K562 (cell line): ENCODE results near the gene COA5. TPM values are rescaled to one million over a fixed set of nuclear protein-coding genes. Genes with fewer than 3 reads are reported as not detected.
A peak's percentile ranks its signal among the peaks of the same experiment; 100 is the strongest.

ENCODE experiments used
- ATAC-seq: fragments of 200-7000 bp; cut with Tn5 transposase; 3 replicates; pipeline ENCODE4 v1.9.1; 2020; ENCODE audit warnings: moderate library complexity
- BruUV-seq: library from RNA; stranded (reverse); fragments of 400-500 nt; replicated peaks from 2 replicates; lab custom pipeline; 2021; lab: Mats Ljungman, UMichigan
- CTCF ChIA-PET: fragments of 300-600 bp; formaldehyde crosslinking; extraction: SDS; loops from one replicate; lab custom pipeline; 2021; ENCODE audit warnings: low intra/inter-chr PET ratio; lab: Yijun Ruan, JAX
- POLR2A ChIA-PET: fragments of 300-600, 350-650 bp; sonication (Branson Sonifier 250); formaldehyde crosslinking; extraction: SDS; loops from one replicate; lab custom pipeline; 2021; ENCODE audit warnings: antibody characterized with exemption, inconsistent platforms; lab: Yijun Ruan, JAX
- DNase-seq, 4 experiments: peaks; one replicate each; pipeline versions ENCODE4 v3.0.0 to v3.0.0-alpha.2; 2011 to 2018; ENCODE audit warnings: low spot score in 3 of 4, mixed read lengths in 3 of 4; ENCODE audit errors: extremely low read depth in 1 of 4
- FAIRE-seq: peaks from 2 replicates; lab custom pipeline; 2011; peaks lifted over from hg19 to GRCh38; lab: Jason Lieb, UNC
- H2AFZ ChIP-seq: 2 replicates; pipeline ENCODE4 v1.6.0; 2011; ENCODE audit warnings: low read depth, low read length, control low read depth, inconsistent platforms
- H3K27ac ChIP-seq: fragments of 200-600 bp; 3 replicates; pipeline ENCODE4 v1.8.0; 2011; ENCODE audit warnings: low read depth, mild to moderate bottlenecking, control low read depth, inconsistent platforms, low read length, moderate library complexity, mixed read lengths; ENCODE audit errors: extremely low read depth
- H3K27me3 ChIP-seq, 2 experiments: fragments of 300-600 bp in 1 of 2; 2 replicates in 1 of 2; 3 replicates in 1 of 2; pipeline versions ENCODE4 v1.6.0 to v1.8.0; 2011; ENCODE audit warnings: inconsistent platforms in 2 of 2, low read length in 2 of 2, mild to moderate bottlenecking in 1 of 2, mixed read lengths in 1 of 2, moderate library complexity in 1 of 2; ENCODE audit not compliant: control insufficient read depth in 2 of 2, insufficient read depth in 2 of 2
- H3K36me3 ChIP-seq: fragments of 300-600 bp; 3 replicates; pipeline ENCODE4 v1.8.0; 2011; ENCODE audit warnings: mild to moderate bottlenecking, low read length, inconsistent platforms; ENCODE audit not compliant: control insufficient read depth, insufficient read depth
- H3K4me1 ChIP-seq, 2 experiments: fragments of 200-600 bp in 1 of 2; replicated peaks in 1 of 2; 2 replicates in 1 of 2; 3 replicates in 1 of 2; pipeline versions ENCODE4 v1.5.1 to v1.8.0; 2011; ENCODE audit warnings: inconsistent platforms in 2 of 2, low read length in 2 of 2, mild to moderate bottlenecking in 1 of 2, mixed read lengths in 1 of 2, moderate library complexity in 1 of 2; ENCODE audit not compliant: control insufficient read depth in 2 of 2, insufficient read depth in 2 of 2
- H3K4me2 ChIP-seq: 2 replicates; pipeline ENCODE4 v1.6.1; 2011; ENCODE audit warnings: low read length, control low read depth, inconsistent platforms, mixed read lengths; ENCODE audit not compliant: insufficient read depth
- H3K4me3 ChIP-seq: fragments of 200-600 bp; sonication (generic), shearing (Covaris generic); 2 replicates; pipeline ENCODE4 v1.5.1; 2016; ENCODE audit warnings: control low read depth, inconsistent platforms
- H3K79me2 ChIP-seq: fragments of 200-600 bp; 3 replicates; pipeline ENCODE4 v1.8.0; 2011; ENCODE audit warnings: low read length, inconsistent platforms; ENCODE audit not compliant: control insufficient read depth, insufficient read depth
- H3K9ac ChIP-seq, 2 experiments: 2 replicates each; pipeline versions ENCODE4 v1.6.0 to v1.6.1; 2011; ENCODE audit warnings: low read depth in 2 of 2, low read length in 2 of 2, control low read depth in 1 of 2, inconsistent platforms in 1 of 2, mild to moderate bottlenecking in 1 of 2, mixed read lengths in 1 of 2; ENCODE audit not compliant: insufficient read depth in 1 of 2
- H3K9me1 ChIP-seq: one replicate; pipeline ENCODE4 v1.6.0; 2011; ENCODE audit warnings: inconsistent platforms, mild to moderate bottlenecking, low read length, moderate library complexity; ENCODE audit not compliant: control insufficient read depth, insufficient read depth
- H3K9me3 ChIP-seq: replicated peaks from 2 replicates; pipeline ENCODE4 v1.5.1; 2011; ENCODE audit warnings: low read depth, low read length, inconsistent platforms; ENCODE audit not compliant: control insufficient read depth, insufficient read depth
- H4K20me1 ChIP-seq: replicated peaks from 2 replicates; pipeline ENCODE4 v1.6.1; 2011; ENCODE audit warnings: low read length, inconsistent platforms, mixed read lengths; ENCODE audit not compliant: control insufficient read depth, insufficient read depth
- ATF1 ChIP-seq, 2 experiments: fragments of 450-650 bp in 1 of 2; IDR thresholded peaks; 2 replicates each; pipeline ENCODE4 v1.6.1; 2016; ENCODE audit warnings: missing compliant biosample characterization in 1 of 2, missing genetic modification characterization in 1 of 2
- CREM ChIP-seq: IDR thresholded peaks from 2 replicates; pipeline ENCODE4 v1.6.1; 2014; ENCODE audit warnings: antibody characterized with exemption, low read depth
- HNRNPLL ChIP-seq: fragments of 200-400 bp; formaldehyde crosslinking; IDR thresholded peaks from 2 replicates; pipeline ENCODE4 v1.6.1; 2017; ENCODE audit warnings: low read length, low read depth, mild to moderate bottlenecking; ENCODE audit not compliant: poor library complexity, severe bottlenecking
- JUND ChIP-seq, 2 experiments: IDR thresholded peaks; 2 replicates in 1 of 2; 3 replicates in 1 of 2; pipeline ENCODE4 v1.6.1; 2011; ENCODE audit warnings: borderline replicate concordance in 2 of 2, low read depth in 2 of 2, low read length in 2 of 2, improper control_type of control experiment in 1 of 2, missing biosample characterization in 1 of 2, missing genetic modification characterization in 1 of 2, missing genetic modification reagents in 1 of 2
- POLR2A ChIP-seq: fragments of 450-650 bp; conservative IDR thresholded peaks from 2 replicates; pipeline ENCODE4 v1.6.1; 2016
- PTBP1 ChIP-seq: fragments of 200-400 bp; formaldehyde crosslinking; IDR thresholded peaks from 2 replicates; pipeline ENCODE4 v1.6.1; 2017; ENCODE audit warnings: low read depth, low read length
- RB1 ChIP-seq: fragments of 450-650 bp; IDR thresholded peaks from 2 replicates; pipeline ENCODE4 v1.6.1; 2017; ENCODE audit warnings: low read depth, mild to moderate bottlenecking
- RBM34 ChIP-seq: fragments of 200-400 bp; formaldehyde crosslinking; IDR thresholded peaks from 2 replicates; pipeline ENCODE4 v1.6.1; 2018; ENCODE audit warnings: low read length, borderline replicate concordance; ENCODE audit not compliant: insufficient read depth
- SP2 ChIP-seq: IDR thresholded peaks from 2 replicates; pipeline ENCODE4 v1.6.1; 2011; ENCODE audit warnings: mild to moderate bottlenecking, low read depth, low read length, moderate library complexity; ENCODE audit not compliant: poor library complexity, severe bottlenecking; ENCODE audit errors: extremely low read depth
- SPI1 ChIP-seq: IDR thresholded peaks from 2 replicates; pipeline ENCODE4 v1.6.1; 2011; ENCODE audit warnings: low read depth, low read length, control low read depth, borderline replicate concordance
- STAT5B ChIP-seq: fragments of 250-450 bp; sonication (Bioruptor Pico); IDR thresholded peaks from 2 replicates; pipeline ENCODE4 v1.8.0; 2021; ENCODE audit warnings: mild to moderate bottlenecking, inconsistent platforms
- TEAD2 ChIP-seq: fragments of 450-650 bp; IDR thresholded peaks from 2 replicates; pipeline ENCODE4 v1.6.1; 2016; ENCODE audit warnings: missing genetic modification characterization, control low read depth, missing compliant biosample characterization
- ZEB2 ChIP-seq: fragments of 450-650 bp; IDR thresholded peaks from 2 replicates; pipeline ENCODE4 v1.6.1; 2016
- ZNF174 ChIP-seq: fragments of 250-450 bp; sonication (Bioruptor Pico); IDR thresholded peaks from 2 replicates; pipeline ENCODE4 v1.4.0; 2020; ENCODE audit warnings: mild to moderate bottlenecking
- WGBS: fragments of 100-300 bp; shearing (Covaris generic); methylation state at CpG from one replicate; pipeline ENCODE4 v1.1.6; 2016; ENCODE audit warnings: low coverage, mixed read lengths; ENCODE audit not compliant: insufficient coverage; ENCODE audit errors: missing lambda C conversion rate; 5-methylcytosine and 5-hydroxymethylcytosine counted together
- in situ Hi-C: fragments of 300-500 bp; cut with MboI; formaldehyde crosslinking; loops from 4 replicates; pipeline ENCODE4 v1.15.0; 2018; ENCODE audit warnings: inconsistent platforms, mixed read lengths
- intact Hi-C: fragments of 100-400 bp; cut with micrococcal nuclease; formaldehyde crosslinking; loops from 2 replicates; pipeline ENCODE4 v1.14.2; 2022
- polyA plus RNA-seq, 8 experiments: library from polyadenylated mRNA; depleted of rRNA in 4 of 8; stranded (reverse) in 5 of 8; unstranded in 3 of 8; fragments of >200 nt; fragmentation: Nextera tagmentation in 2 of 8; fragmentation: Illumina TruSeq in 1 of 8; extraction: Ambion mirVana in 2 of 8; extraction: Trizol in 1 of 8; gene quantifications; 2 replicates each; pipeline versions ENCODE4 v1.2.1 to v1.2.3, GENCODE V29; 2011 to 2014; ENCODE audit warnings: inconsistent platforms in 1 of 8, missing spikeins in 1 of 8
- total RNA-seq, 7 experiments: library from RNA; depleted of rRNA in 6 of 7; stranded (reverse); fragments of >200 nt in 6 of 7; fragmentation: Illumina TruSeq in 2 of 7; extraction: Trizol in 2 of 7; gene quantifications; 2 replicates each; pipeline versions ENCODE4 v1.2.1 to v1.2.3, GENCODE V29; 2011 to 2021; ENCODE audit warnings: low replicate concordance in 1 of 7
- TF ChIP-seq, protein P1 (sequence below), 2 experiments: fragments of 450-650 bp; conservative IDR thresholded peaks; 2 replicates each; pipeline ENCODE4 v1.6.1; 2017; ENCODE audit warnings: mild to moderate bottlenecking in 2 of 2, moderate library complexity in 2 of 2
- TF ChIP-seq, protein P2 (sequence below): fragments of 450-650 bp; formaldehyde crosslinking; IDR thresholded peaks from 2 replicates; pipeline ENCODE4 v1.4.0; 2022; ENCODE audit warnings: missing genetic modification characterization
- TF ChIP-seq, protein P3 (sequence below): fragments of 250-450 bp; sonication (Bioruptor Pico); IDR thresholded peaks from 2 replicates; pipeline ENCODE4 v1.5.0; 2022; ENCODE audit warnings: mild to moderate bottlenecking

Gene COA5
- total and polyA plus RNA-seq, 9 of the 15 experiments (the other 6 are each of a cell fraction or from before 2014, with no cell fraction given): 17.9 to 77.6 (median 33.4) TPM

DNA sequence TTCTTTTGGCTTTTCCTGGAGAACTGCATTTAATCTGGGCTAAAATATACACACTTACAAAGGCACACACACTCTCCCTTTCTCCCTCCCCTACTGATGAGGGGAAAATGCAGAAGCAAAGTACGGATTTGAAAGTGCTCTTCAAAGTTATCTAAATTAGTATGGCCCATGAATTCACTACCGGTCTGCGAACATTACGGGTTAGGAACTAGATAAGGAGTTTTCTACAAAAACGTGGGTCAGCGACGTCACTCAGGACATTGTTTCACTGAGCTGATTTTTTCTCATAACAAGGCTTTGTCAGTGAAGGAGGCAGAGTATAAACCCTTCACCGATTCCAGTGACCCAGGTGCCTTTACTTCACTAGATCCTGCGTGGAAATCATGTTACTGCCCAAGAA is 47.3 kb downstream of the COA5 start:
- no peaks in the 10 kb centered on the region for H4K20me1 ChIP-seq
- H3K79me2 ChIP-seq: no peaks in the 10 kb centered on the region
- no peaks in the 10 kb centered on the region for H3K9me1 ChIP-seq
- ChIA-PET POLR2A (interaction anchor here (0.6 to 2.0 kb wide), 6 partner anchors 8 to 53 kb away, joined by 3 to 11 read pairs (median 4); no protein-coding TSS in a partner anchor), CTCF (no interaction called here)
- no peaks in the 10 kb centered on the region for H3K27me3 ChIP-seq
- peak overlapping the region in 1 of 2 experiments; percentile 66; a peak in 2 of 4 replicates for H3K9ac ChIP-seq
- H3K36me3 ChIP-seq: peaks cover 26% of the 10 kb centered on the region
- ATAC-seq: peak; percentile 32
- H3K4me3 ChIP-seq: no peak overlapping the region
- peak in 2 of 4 experiments; percentile 30 to 53 for DNase-seq
- peak; percentile 69 for FAIRE-seq
- H3K4me2 ChIP-seq: peak overlapping the region; percentile 79; the same call in 1 of the 2 replicates
- no peaks in the 10 kb centered on the region for H3K9me3 ChIP-seq
- WGBS: 12% methylated on average over 9 of the region's 9 CpGs
- intact Hi-C loops: no loop called here
- peak overlapping the region; percentile 84 for H3K27ac ChIP-seq
- no TSS peak for BruUV-seq
- H2AFZ ChIP-seq: peak overlapping the region; percentile 86
- in situ Hi-C loops: no loop called here
- peaks cover 15 to 24% of the 10 kb centered on the region in 2 experiments for H3K4me1 ChIP-seq
- TF ChIP-seq PTBP1 (no peak), TEAD2 (tag) (no peak), ZNF174 (CRISPR knock-in tag) (no peak), SP2 (no peak), RB1 (no peak), SPI1 (no peak), STAT5B (no peak), CREM (peak; percentile 55), JUND (IDR thresholded peaks at IDR 0.05; ENCODE audit: borderline replicate concordance, low read depth, low read length) (no peak), JUND (tag; IDR thresholded peaks at IDR 0.05; ENCODE audit: borderline replicate concordance, low read depth, low read length) (peak; percentile 25; the same call in 1 of the 3 replicates), HNRNPLL (peak; percentile 83), ATF1 (CRISPR knock-in tag; IDR thresholded peaks at IDR 0.05) (no peak), ATF1 (tag; IDR thresholded peaks at IDR 0.05) (peak; percentile 29; the same call in 1 of the 2 replicates), POLR2A (no peak), RBM34 (no peak), ZEB2 (no peak)
- TF ChIP-seq, protein P1, sequence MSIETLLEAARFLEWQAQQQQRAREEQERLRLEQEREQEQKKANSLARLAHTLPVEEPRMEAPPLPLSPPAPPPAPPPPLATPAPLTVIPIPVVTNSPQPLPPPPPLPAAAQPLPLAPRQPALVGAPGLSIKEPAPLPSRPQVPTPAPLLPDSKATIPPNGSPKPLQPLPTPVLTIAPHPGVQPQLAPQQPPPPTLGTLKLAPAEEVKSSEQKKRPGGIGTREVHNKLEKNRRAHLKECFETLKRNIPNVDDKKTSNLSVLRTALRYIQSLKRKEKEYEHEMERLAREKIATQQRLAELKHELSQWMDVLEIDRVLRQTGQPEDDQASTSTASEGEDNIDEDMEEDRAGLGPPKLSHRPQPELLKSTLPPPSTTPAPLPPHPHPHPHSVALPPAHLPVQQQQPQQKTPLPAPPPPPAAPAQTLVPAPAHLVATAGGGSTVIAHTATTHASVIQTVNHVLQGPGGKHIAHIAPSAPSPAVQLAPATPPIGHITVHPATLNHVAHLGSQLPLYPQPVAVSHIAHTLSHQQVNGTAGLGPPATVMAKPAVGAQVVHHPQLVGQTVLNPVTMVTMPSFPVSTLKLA (conservative IDR thresholded peaks at IDR 0.05): no peak
- TF ChIP-seq, protein P2, sequence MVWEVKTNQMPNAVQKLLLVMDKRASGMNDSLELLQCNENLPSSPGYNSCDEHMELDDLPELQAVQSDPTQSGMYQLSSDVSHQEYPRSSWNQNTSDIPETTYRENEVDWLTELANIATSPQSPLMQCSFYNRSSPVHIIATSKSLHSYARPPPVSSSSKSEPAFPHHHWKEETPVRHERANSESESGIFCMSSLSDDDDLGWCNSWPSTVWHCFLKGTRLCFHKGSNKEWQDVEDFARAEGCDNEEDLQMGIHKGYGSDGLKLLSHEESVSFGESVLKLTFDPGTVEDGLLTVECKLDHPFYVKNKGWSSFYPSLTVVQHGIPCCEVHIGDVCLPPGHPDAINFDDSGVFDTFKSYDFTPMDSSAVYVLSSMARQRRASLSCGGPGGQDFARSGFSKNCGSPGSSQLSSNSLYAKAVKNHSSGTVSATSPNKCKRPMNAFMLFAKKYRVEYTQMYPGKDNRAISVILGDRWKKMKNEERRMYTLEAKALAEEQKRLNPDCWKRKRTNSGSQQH: no peak
- TF ChIP-seq, protein P3, sequence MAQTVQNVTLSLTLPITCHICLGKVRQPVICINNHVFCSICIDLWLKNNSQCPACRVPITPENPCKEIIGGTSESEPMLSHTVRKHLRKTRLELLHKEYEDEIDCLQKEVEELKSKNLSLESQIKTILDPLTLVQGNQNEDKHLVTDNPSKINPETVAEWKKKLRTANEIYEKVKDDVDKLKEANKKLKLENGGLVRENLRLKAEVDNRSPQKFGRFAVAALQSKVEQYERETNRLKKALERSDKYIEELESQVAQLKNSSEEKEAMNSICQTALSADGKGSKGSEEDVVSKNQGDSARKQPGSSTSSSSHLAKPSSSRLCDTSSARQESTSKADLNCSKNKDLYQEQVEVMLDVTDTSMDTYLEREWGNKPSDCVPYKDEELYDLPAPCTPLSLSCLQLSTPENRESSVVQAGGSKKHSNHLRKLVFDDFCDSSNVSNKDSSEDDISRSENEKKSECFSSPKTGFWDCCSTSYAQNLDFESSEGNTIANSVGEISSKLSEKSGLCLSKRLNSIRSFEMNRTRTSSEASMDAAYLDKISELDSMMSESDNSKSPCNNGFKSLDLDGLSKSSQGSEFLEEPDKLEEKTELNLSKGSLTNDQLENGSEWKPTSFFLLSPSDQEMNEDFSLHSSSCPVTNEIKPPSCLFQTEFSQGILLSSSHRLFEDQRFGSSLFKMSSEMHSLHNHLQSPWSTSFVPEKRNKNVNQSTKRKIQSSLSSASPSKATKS: no peak
